Activated naive CD4-positive, alpha-beta T cell treated with anti-CD3 and anti-CD28 coated beads, Interleukin-2, amount 10 ng/mL, durations not matched to agents 7 days and 5 days (primary cell): ENCODE results near the gene SWAP70.

Experiments used
- CTCF ChIA-PET: fragments of 350-600 bp; sonication (Branson Sonifier 250); formaldehyde crosslinking; loops from one replicate; lab custom pipeline; 2021; ENCODE audit warnings: antibody characterized with exemption; lab: Charles Lee
- DNase-seq: peaks from one replicate; pipeline ENCODE4 v3.0.0-alpha.2; 2020
- H3K27ac Mint-ChIP-seq: one replicate; pipeline ENCODE4 v1.8.0; 2021; ENCODE audit warnings: mild to moderate bottlenecking, moderate library complexity, mixed read lengths
- H3K27me3 Mint-ChIP-seq: one replicate; pipeline ENCODE4 v1.8.0; 2021; ENCODE audit warnings: mild to moderate bottlenecking, mixed read lengths
- H3K36me3 Mint-ChIP-seq: one replicate; pipeline ENCODE4 v1.8.0; 2021; ENCODE audit warnings: mixed read lengths
- H3K4me1 Mint-ChIP-seq: one replicate; pipeline ENCODE4 v1.8.0; 2021; ENCODE audit warnings: mixed read lengths
- H3K4me3 Mint-ChIP-seq: one replicate; pipeline ENCODE4 v1.8.0; 2021; ENCODE audit warnings: mild to moderate bottlenecking, moderate library complexity, mixed read lengths
- H3K9me3 Mint-ChIP-seq: one replicate; pipeline ENCODE4 v1.8.0; 2021; ENCODE audit warnings: mixed read lengths

SWAP70 gene

GRCh38 chr11:9760193-9760575 lies 96.3 kb downstream of the SWAP70 start:
- H3K36me3 Mint-ChIP-seq: no peaks in the 10 kb centered on the region
- H3K9me3 Mint-ChIP-seq: no peaks in the 10 kb centered on the region
- CTCF ChIA-PET: interaction anchor here (0.7 to 3.7 kb wide), 12 partner anchors 9 to 564 kb away, joined by 3 to 37 read pairs (median 6); partner anchors contain the start of gene ADM
- DNase-seq: no peak
- no peaks in the 10 kb centered on the region for H3K27me3 Mint-ChIP-seq
- no peak overlapping the region for H3K4me3 Mint-ChIP-seq
- peaks cover 36% of the 10 kb centered on the region for H3K4me1 Mint-ChIP-seq
- no peak overlapping the region for H3K27ac Mint-ChIP-seq

- no peaks in the 10 kb centered on the region for H3K36me3 Mint-ChIP-seq
- H3K27me3 Mint-ChIP-seq: no peaks in the 10 kb centered on the region
- no peak for DNase-seq
- H3K27ac Mint-ChIP-seq: no peak overlapping the region
- H3K4me1 Mint-ChIP-seq: peaks cover 27% of the 10 kb centered on the region
- no peak overlapping the region for H3K4me3 Mint-ChIP-seq
- CTCF ChIA-PET: interaction anchor here (2.1 kb wide), 1 partner anchor 547 kb away, joined by 4 read pairs; no protein-coding TSS in a partner anchor
- H3K9me3 Mint-ChIP-seq: no peaks in the 10 kb centered on the region
Measured at GRCh38 chr11:9761441-9761945, 97.6 kb downstream of the SWAP70 start.

- DNase-seq: no peak
- Mint-ChIP-seq H3K36me3 (no peaks in the 10 kb centered on the region), H3K27me3 (no peaks in the 10 kb centered on the region), H3K27ac (no peak overlapping the region), H3K9me3 (no peaks in the 10 kb centered on the region), H3K4me1 (peaks cover 20% of the 10 kb centered on the region), H3K4me3 (no peak overlapping the region)
- CTCF ChIA-PET: interaction anchor here (0.6 to 2.8 kb wide), 3 partner anchors 113 to 546 kb away, joined by 3 to 10 read pairs (median 4); no protein-coding TSS in a partner anchor
Measured at GRCh38 chr11:9762531-9762930, 98.7 kb downstream of the SWAP70 start.

- no peaks in the 10 kb centered on the region for H3K9me3 Mint-ChIP-seq
- H3K27me3 Mint-ChIP-seq: no peaks in the 10 kb centered on the region
- no peak for DNase-seq
- H3K4me3 Mint-ChIP-seq: no peak overlapping the region
- CTCF ChIA-PET: interaction anchor here (1.0 to 2.8 kb wide), 2 partner anchors 209 to 230 kb away, joined by 3 to 10 read pairs; no protein-coding TSS in a partner anchor
- H3K36me3 Mint-ChIP-seq: no peaks in the 10 kb centered on the region
- peaks cover 17% of the 10 kb centered on the region for H3K4me1 Mint-ChIP-seq
- H3K27ac Mint-ChIP-seq: no peak overlapping the region
Measured at GRCh38 chr11:9763301-9763700, 99.4 kb downstream of the SWAP70 start.

- Mint-ChIP-seq H3K36me3 (no peaks in the 10 kb centered on the region), H3K27ac (no peak overlapping the region), H3K9me3 (no peaks in the 10 kb centered on the region), H3K4me1 (peaks cover 2% of the 10 kb centered on the region), H3K27me3 (no peaks in the 10 kb centered on the region), H3K4me3 (no peak overlapping the region)
- no peak for DNase-seq
- CTCF ChIA-PET: no interaction called here
Measured at GRCh38 chr11:9765320-9766101, 101.6 kb downstream of the SWAP70 start.

GRCh38 chr11:9769621-9770020 lies 105.7 kb downstream of the SWAP70 start:
- H3K36me3 Mint-ChIP-seq: no peaks in the 10 kb centered on the region
- no peak for DNase-seq
- no peaks in the 10 kb centered on the region for H3K27me3 Mint-ChIP-seq
- H3K4me1 Mint-ChIP-seq: peaks cover 2% of the 10 kb centered on the region
- H3K4me3 Mint-ChIP-seq: no peak overlapping the region
- CTCF ChIA-PET: no interaction called here
- H3K9me3 Mint-ChIP-seq: no peaks in the 10 kb centered on the region
- H3K27ac Mint-ChIP-seq: no peak overlapping the region

GRCh38 chr11:9771071-9771511 lies 107.2 kb downstream of the SWAP70 start:
- Mint-ChIP-seq H3K9me3 (no peaks in the 10 kb centered on the region), H3K4me1 (peaks cover 2% of the 10 kb centered on the region), H3K4me3 (no peak overlapping the region), H3K36me3 (no peaks in the 10 kb centered on the region), H3K27me3 (no peaks in the 10 kb centered on the region), H3K27ac (no peak overlapping the region)
- no peak for DNase-seq
- CTCF ChIA-PET: no interaction called here

GRCh38 chr11:9772218-9772617 lies 108.3 kb downstream of the SWAP70 start:
- no peaks in the 10 kb centered on the region for H3K36me3 Mint-ChIP-seq
- H3K4me3 Mint-ChIP-seq: no peak overlapping the region
- H3K27me3 Mint-ChIP-seq: no peaks in the 10 kb centered on the region
- no peak overlapping the region for H3K27ac Mint-ChIP-seq
- CTCF ChIA-PET: no interaction called here
- no peak for DNase-seq
- no peaks in the 10 kb centered on the region for H3K9me3 Mint-ChIP-seq
- H3K4me1 Mint-ChIP-seq: peaks cover 2% of the 10 kb centered on the region

GRCh38 chr11:9773524-9773923 lies 109.6 kb downstream of the SWAP70 start:
- H3K4me1 Mint-ChIP-seq: no peaks in the 10 kb centered on the region
- no peak overlapping the region for H3K27ac Mint-ChIP-seq
- H3K27me3 Mint-ChIP-seq: no peaks in the 10 kb centered on the region
- no peak overlapping the region for H3K4me3 Mint-ChIP-seq
- DNase-seq: no peak
- CTCF ChIA-PET: interaction anchor here (0.7 kb wide), 1 partner anchor 20 kb away, joined by 3 read pairs; no protein-coding TSS in a partner anchor
- no peaks in the 10 kb centered on the region for H3K9me3 Mint-ChIP-seq
- H3K36me3 Mint-ChIP-seq: no peaks in the 10 kb centered on the region

GRCh38 chr11:9774109-9774508 lies 110.2 kb downstream of the SWAP70 start:
- Mint-ChIP-seq H3K4me3 (no peak overlapping the region), H3K27me3 (no peaks in the 10 kb centered on the region), H3K9me3 (no peaks in the 10 kb centered on the region), H3K4me1 (no peaks in the 10 kb centered on the region), H3K27ac (no peak overlapping the region), H3K36me3 (no peaks in the 10 kb centered on the region)
- CTCF ChIA-PET: interaction anchor here (0.7 kb wide), 1 partner anchor 20 kb away, joined by 3 read pairs; no protein-coding TSS in a partner anchor
- no peak for DNase-seq

- Mint-ChIP-seq H3K4me3 (no peak overlapping the region), H3K27ac (no peak overlapping the region), H3K36me3 (no peaks in the 10 kb centered on the region)
Measured at GRCh38 chr11:9774591-9775397, 110.9 kb downstream of the SWAP70 start.

GRCh38 chr11:9775398-9775779 lies 111.5 kb downstream of the SWAP70 start:
- DNase-seq: no peak
- H3K27me3 Mint-ChIP-seq: no peaks in the 10 kb centered on the region
- no peaks in the 10 kb centered on the region for H3K4me1 Mint-ChIP-seq
- no peak overlapping the region for H3K4me3 Mint-ChIP-seq
- H3K9me3 Mint-ChIP-seq: no peaks in the 10 kb centered on the region
- H3K27ac Mint-ChIP-seq: no peak overlapping the region
- no peaks in the 10 kb centered on the region for H3K36me3 Mint-ChIP-seq
- CTCF ChIA-PET: interaction anchor here (1.1 kb wide), 1 partner anchor 28 kb away, joined by 3 read pairs; no protein-coding TSS in a partner anchor

More at GRCh38 chr11:9774591-9775397, 110.9 kb downstream of the SWAP70 start:
- H3K4me1 Mint-ChIP-seq: no peaks in the 10 kb centered on the region
- DNase-seq: no peak
- no peaks in the 10 kb centered on the region for H3K9me3 Mint-ChIP-seq
- H3K27me3 Mint-ChIP-seq: no peaks in the 10 kb centered on the region
- CTCF ChIA-PET: no interaction called here

- DNase-seq: no peak
- no peak overlapping the region for H3K27ac Mint-ChIP-seq
- H3K4me3 Mint-ChIP-seq: no peak overlapping the region
- no peaks in the 10 kb centered on the region for H3K36me3 Mint-ChIP-seq
- H3K9me3 Mint-ChIP-seq: no peaks in the 10 kb centered on the region
- no peaks in the 10 kb centered on the region for H3K27me3 Mint-ChIP-seq
- CTCF ChIA-PET: interaction anchor here (0.6 to 1.3 kb wide), 3 partner anchors 28 to 83 kb away, joined by 3 read pairs; no protein-coding TSS in a partner anchor
- H3K4me1 Mint-ChIP-seq: no peaks in the 10 kb centered on the region
Measured at GRCh38 chr11:9776203-9776602, 112.3 kb downstream of the SWAP70 start.

- Mint-ChIP-seq H3K9me3 (no peaks in the 10 kb centered on the region), H3K4me1 (no peaks in the 10 kb centered on the region), H3K4me3 (no peak overlapping the region), H3K27ac (no peak overlapping the region), H3K27me3 (no peaks in the 10 kb centered on the region), H3K36me3 (no peaks in the 10 kb centered on the region)
- CTCF ChIA-PET: interaction anchor here (0.6 to 1.3 kb wide), 2 partner anchors 79 to 82 kb away, joined by 3 read pairs; no protein-coding TSS in a partner anchor
- DNase-seq: no peak
Measured at GRCh38 chr11:9777066-9777465, 113.2 kb downstream of the SWAP70 start.
